ENCODE data around the gene ARRDC5.
"Not testable (repeated sequence)": the region's sequence is repeated elsewhere in the genome, so short reads cannot be mapped to it uniquely, and the experiment has no call there.

DNA sequence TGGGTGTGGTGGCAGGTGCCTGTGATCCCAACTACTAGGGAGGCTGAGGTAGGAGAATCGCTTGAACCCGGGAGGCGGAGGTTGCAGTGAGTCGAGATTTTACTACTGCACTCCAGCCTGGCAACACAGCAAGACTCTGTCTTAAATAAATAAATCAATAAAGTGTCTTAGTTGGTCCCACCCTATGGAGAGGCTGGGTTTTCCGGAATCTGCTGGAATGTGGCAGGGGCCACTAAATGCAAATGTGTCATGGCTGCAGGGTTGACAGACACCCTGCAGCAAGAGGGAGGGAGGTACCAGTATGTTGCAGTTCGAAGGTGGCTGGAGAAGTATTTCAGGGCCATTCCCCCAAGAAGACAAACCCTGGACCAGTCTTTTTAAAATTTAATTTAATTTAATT, 17.7 kb downstream of the ARRDC5 start:
- TF ChIP-seq EZH2phosphoT487 (IDR thresholded peaks at IDR 0.05; ENCODE audit: low read length); EZH2 (optimal IDR thresholded peaks at IDR 0.05; ENCODE audit: low read depth, low read length): not testable (repeated sequence)
- TF ChIP-seq, protein P1, sequence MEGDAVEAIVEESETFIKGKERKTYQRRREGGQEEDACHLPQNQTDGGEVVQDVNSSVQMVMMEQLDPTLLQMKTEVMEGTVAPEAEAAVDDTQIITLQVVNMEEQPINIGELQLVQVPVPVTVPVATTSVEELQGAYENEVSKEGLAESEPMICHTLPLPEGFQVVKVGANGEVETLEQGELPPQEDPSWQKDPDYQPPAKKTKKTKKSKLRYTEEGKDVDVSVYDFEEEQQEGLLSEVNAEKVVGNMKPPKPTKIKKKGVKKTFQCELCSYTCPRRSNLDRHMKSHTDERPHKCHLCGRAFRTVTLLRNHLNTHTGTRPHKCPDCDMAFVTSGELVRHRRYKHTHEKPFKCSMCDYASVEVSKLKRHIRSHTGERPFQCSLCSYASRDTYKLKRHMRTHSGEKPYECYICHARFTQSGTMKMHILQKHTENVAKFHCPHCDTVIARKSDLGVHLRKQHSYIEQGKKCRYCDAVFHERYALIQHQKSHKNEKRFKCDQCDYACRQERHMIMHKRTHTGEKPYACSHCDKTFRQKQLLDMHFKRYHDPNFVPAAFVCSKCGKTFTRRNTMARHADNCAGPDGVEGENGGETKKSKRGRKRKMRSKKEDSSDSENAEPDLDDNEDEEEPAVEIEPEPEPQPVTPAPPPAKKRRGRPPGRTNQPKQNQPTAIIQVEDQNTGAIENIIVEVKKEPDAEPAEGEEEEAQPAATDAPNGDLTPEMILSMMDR (IDR thresholded peaks at IDR 0.05; ENCODE audit: low read length) = not testable (repeated sequence)
